Skin of body (tissue), 3 donors: ENCODE results near the gene PTPRN. TPM values are rescaled to one million over a fixed set of nuclear protein-coding genes. Genes with fewer than 3 reads are reported as not detected.

Experiments used
- DNase-seq: peaks from one replicate; lab custom pipeline; 2025; lab: John Stamatoyannopoulos, UW
- small RNA-seq: library from RNA; depleted of rRNA; stranded (forward); fragments of <200 nt; gene quantifications from one replicate; pipeline ENCODE3, GENCODE V24; 2014; ENCODE audit warnings: low replicate concordance
- total RNA-seq: library from RNA; depleted of rRNA; stranded (reverse); fragments of >200 nt; gene quantifications from one replicate; pipeline ENCODE4 v1.2.3, GENCODE V29; 2014

PTPRN gene
- total RNA-seq, 1 donor from 2014 or later = not detected

GRCh38 chr2:219245899-219246230 lies 63.3 kb downstream of the PTPRN start:
- DNase-seq = no peak

GRCh38 chr2:219245148-219245898 lies 63.9 kb downstream of the PTPRN start, which contains the start of the genes GLB1L and STK16:
Gene GLB1L, minus strand, starts transcription at chr2:219245444. Its CDS starts 1,871 bp downstream, at chr2:219243573.
Gene STK16, plus strand, starts transcription at chr2:219245479. Its CDS starts 521 bp downstream, at chr2:219246000.
- peak; percentile 87 for DNase-seq

- no peak for DNase-seq
Observed at GRCh38 chr2:219244789-219245147, 64.4 kb downstream of the PTPRN start.

GRCh38 chr2:219243291-219243761 lies 65.9 kb downstream of the PTPRN start:
- DNase-seq = no peak

Small RNAs within 50 kb of the gene (small RNA-seq; reads per million reads assigned to genes)
- gene AC053503.3 (not detected), gene MIR153-1 (0.07 reads per million)

Other genes starting within 250 kb of the PTPRN start
- 0.10 TPM for gene IHH, start 248.5 kb downstream of the PTPRN start, total RNA-seq
- 10.7 TPM for gene NHEJ1, start 148.6 kb downstream of the PTPRN start, total RNA-seq
- gene SLC23A3, start 139.4 kb downstream of the PTPRN start, total RNA-seq = 1.5 TPM
- 24.1 TPM for gene CNPPD1, start 132.5 kb downstream of the PTPRN start, total RNA-seq
- 31.2 TPM for gene RETREG2, start 131.1 kb downstream of the PTPRN start, total RNA-seq
- 14.1 TPM for gene ZFAND2B, start 102.6 kb downstream of the PTPRN start, total RNA-seq
- 23.8 TPM for gene ABCB6, start 90.4 kb downstream of the PTPRN start, total RNA-seq
- 24.7 TPM for gene ATG9A, start 79.8 kb downstream of the PTPRN start, total RNA-seq
- 41.6 TPM for gene ANKZF1, start 79.6 kb downstream of the PTPRN start, total RNA-seq
- 6.8 TPM for gene GLB1L, start 64.0 kb downstream of the PTPRN start, total RNA-seq
- gene STK16, start 63.9 kb downstream of the PTPRN start, total RNA-seq = 8.2 TPM
- gene TUBA4B, start 56.2 kb downstream of the PTPRN start, total RNA-seq = not detected
- gene TUBA4A, start 55.5 kb downstream of the PTPRN start, total RNA-seq = 35.7 TPM
- 46.7 TPM for gene DNAJB2, start 30.0 kb downstream of the PTPRN start, total RNA-seq
- gene RESP18, start 23.3 kb upstream of the PTPRN start, total RNA-seq = not detected
- gene DNPEP, start 78.5 kb upstream of the PTPRN start, total RNA-seq = 42.4 TPM
- 318 TPM for gene DES, start 109.0 kb upstream of the PTPRN start, total RNA-seq
- 10.5 TPM for gene SPEG, start 125.4 kb upstream of the PTPRN start, total RNA-seq
- gene GMPPA, start 189.5 kb upstream of the PTPRN start, total RNA-seq = 21.8 TPM
- 0.49 TPM for gene ASIC4, start 205.1 kb upstream of the PTPRN start, total RNA-seq
- 35.9 TPM for gene CHPF, start 234.4 kb upstream of the PTPRN start, total RNA-seq
- gene TMEM198, start 234.6 kb upstream of the PTPRN start, total RNA-seq = 0.99 TPM